GM13977 (cell line): ENCODE results near the gene CD300H.

Source experiments
- DNase-seq: peaks from one replicate; pipeline ENCODE4 v3.0.0; 2012; ENCODE audit warnings: low spot score
- CTCF ChIP-seq: IDR thresholded peaks from 2 replicates; pipeline ENCODE4 v1.5.1; 2012; ENCODE audit warnings: mild to moderate bottlenecking, control low read depth; ENCODE audit not compliant: insufficient read depth; ENCODE audit errors: extremely low read depth, missing control alignments
- in situ Hi-C: fragments of 300-500 bp; cut with MboI; formaldehyde crosslinking; loops from one replicate; pipeline ENCODE4 v1.12.0; 2022; ENCODE audit warnings: low sequenced_read_pairs, low pct_unique_long_range_greater_than_20kb, mixed read lengths, inconsistent platforms; ENCODE audit not compliant: unreplicated experiment

Gene CD300H

GRCh38 chr17:74567397-74567796, at the start of gene CD300H:
Gene CD300H, minus strand, starts transcription at chr17:74567509.
- no peak for TF ChIP-seq CTCF
- in situ Hi-C loops: no loop called here
- no peak for DNase-seq

GRCh38 chr17:74616696-74617095, 49.4 kb upstream of the CD300H start:
- no peak for TF ChIP-seq CTCF
- no peak for DNase-seq
- in situ Hi-C loops: no loop called here

- no peak for TF ChIP-seq CTCF
- no peak for DNase-seq
- in situ Hi-C loops: no loop called here
Measured at GRCh38 chr17:74612046-74612445, 44.7 kb upstream of the CD300H start.

- DNase-seq: no peak
- in situ Hi-C loops: no loop called here
- no peak for TF ChIP-seq CTCF
Measured at GRCh38 chr17:74610108-74610507, 42.8 kb upstream of the CD300H start.

- no peak for TF ChIP-seq CTCF
- DNase-seq: no peak
- in situ Hi-C loops: no loop called here
Measured at GRCh38 chr17:74608511-74608910, 41.2 kb upstream of the CD300H start.

GRCh38 chr17:74607221-74607620, 39.9 kb upstream of the CD300H start:
- no peak for TF ChIP-seq CTCF
- in situ Hi-C loops: no loop called here
- DNase-seq: no peak

GRCh38 chr17:74606050-74606449, 38.7 kb upstream of the CD300H start:
- in situ Hi-C loops: no loop called here
- DNase-seq: no peak
- TF ChIP-seq CTCF: no peak
